Tongue (tissue), 3 donors: ENCODE measurements around the gene CT45A3. TPM values are rescaled to one million over a fixed set of nuclear protein-coding genes. Genes with fewer than 3 reads are reported as not detected.
"Not testable (repeated sequence)": the region's sequence is repeated elsewhere in the genome, so short reads cannot be mapped to it uniquely, and the experiment has no call there.

Source experiments
- DNase-seq: peaks from one replicate; pipeline ENCODE4 v3.0.0-alpha.2; 2015
- small RNA-seq: library from RNA; depleted of rRNA; stranded (forward); fragments of <200 nt; gene quantifications from one replicate; pipeline ENCODE3, GENCODE V24; 2014; ENCODE audit warnings: low replicate concordance
- total RNA-seq: library from RNA; depleted of rRNA; stranded (reverse); fragments of >200 nt; gene quantifications from one replicate; pipeline ENCODE4 v1.2.3, GENCODE V29; 2014

CT45A3 gene
- not detected for total RNA-seq

- DNase-seq, result not testable (repeated sequence)
Measured at GRCh38 chrX:135768091-135768490, at the start of gene CT45A3. TSS of gene CT45A3 (minus strand) at chrX:135768191. CDS start at chrX:135764444, 3,747 bp downstream.

- DNase-seq, result not testable (repeated sequence)
Measured at GRCh38 chrX:135802687-135803086, 34.7 kb upstream of the CT45A3 start, which contains the start of gene CT45A6. TSS of gene CT45A6 (minus strand) at chrX:135802787. CDS start at chrX:135798993, 3,794 bp downstream.

GRCh38 chrX:135785403-135785802 lies 17.4 kb upstream of the CT45A3 start, which contains the start of gene CT45A5:
TSS of gene CT45A5 (minus strand) at chrX:135785503. CDS start at chrX:135781729, 3,774 bp downstream.
- not testable (repeated sequence) for DNase-seq

GRCh38 chrX:135744739-135745138 lies 23.3 kb downstream of the CT45A3 start:
- not testable (repeated sequence) for DNase-seq

- no peak for DNase-seq
Measured at GRCh38 chrX:135741192-135741715, 26.7 kb downstream of the CT45A3 start.

GRCh38 chrX:135740681-135741149 lies 27.3 kb downstream of the CT45A3 start:
- peak; percentile 20 for DNase-seq

- peak; percentile 15 for DNase-seq
Measured at GRCh38 chrX:135737366-135738071, 30.5 kb downstream of the CT45A3 start.

GRCh38 chrX:135734666-135735065 lies 33.3 kb downstream of the CT45A3 start:
- DNase-seq, result peak; percentile 1

- no peak for DNase-seq
Measured at GRCh38 chrX:135713795-135714194, 54.2 kb downstream of the CT45A3 start.

- DNase-seq, result not testable (repeated sequence)
Measured at GRCh38 chrX:135713183-135713689, 54.8 kb downstream of the CT45A3 start, which contains the start of gene CT45A1. TSS of gene CT45A1 (plus strand) at chrX:135713639. CDS start at chrX:135718941, 5,302 bp downstream.

Small RNAs within 50 kb of the gene (small RNA-seq; reads per million reads assigned to genes)
- not detected for gene AC240442.1

Other genes with a start within 250 kb of the CT45A3 start
- gene INTS6L, start 247.5 kb downstream of the CT45A3 start, total RNA-seq, result 14.7 TPM
- not detected for gene CT45A1, start 54.6 kb downstream of the CT45A3 start, total RNA-seq
- not detected for gene CT45A5, start 17.3 kb upstream of the CT45A3 start, total RNA-seq
- gene CT45A6, start 34.6 kb upstream of the CT45A3 start, total RNA-seq, result not detected
- not detected for gene CT45A2, start 51.8 kb upstream of the CT45A3 start, total RNA-seq
- gene CT45A7, start 69.1 kb upstream of the CT45A3 start, total RNA-seq, result not detected
- not detected for gene CT45A8, start 86.3 kb upstream of the CT45A3 start, total RNA-seq
- not detected for gene CT45A9, start 103.6 kb upstream of the CT45A3 start, total RNA-seq
- gene CT45A10, start 125.3 kb upstream of the CT45A3 start, total RNA-seq, result not detected
- gene SAGE1, start 125.5 kb upstream of the CT45A3 start, total RNA-seq, result not detected
- 22.6 TPM for gene MMGT1, start 205.8 kb upstream of the CT45A3 start, total RNA-seq
- 17.2 TPM for gene SLC9A6, start 217.2 kb upstream of the CT45A3 start, total RNA-seq